ENCODE measurements around the gene HRNR.

- TF ChIP-seq EP300 (IDR thresholded peaks at IDR 0.05; ENCODE audit: borderline replicate concordance in 1 of 2, low read depth in 1 of 2, low read length in 1 of 2) (no peak), RAD21 (IDR thresholded peaks at IDR 0.05; ENCODE audit: low read length) (no peak), FOXM1 (IDR thresholded peaks at IDR 0.05; ENCODE audit: low read depth) (no peak), CTCF (IDR thresholded peaks at IDR 0.05) (no peak), EZH2phosphoT487 (IDR thresholded peaks at IDR 0.05; ENCODE audit: borderline replicate concordance, low read depth) (no peak)
Measured at GRCh38 chr1:152247316-152247715, 23.3 kb upstream of the HRNR start.

Data from SK-N-SH (cell line).